Trophoblast cell (in vitro differentiated cells and primary cell): ENCODE data around the gene SEC16A.
A peak's percentile ranks its signal among the peaks of the same experiment; 100 is the strongest.

Experiments
- DNase-seq, 2 donors: peaks; one replicate each; pipeline ENCODE4 v3.0.0-alpha.2; 2016
- H2AFZ ChIP-seq: 2 replicates; pipeline ENCODE4 v1.6.1; 2013; ENCODE audit warnings: low read length, moderate library complexity, mild to moderate bottlenecking; ENCODE audit not compliant: insufficient read depth, poor library complexity
- H2AK5ac ChIP-seq: 2 replicates; pipeline ENCODE4 v1.6.1; 2013; ENCODE audit warnings: mild to moderate bottlenecking, low read length
- H2BK120ac ChIP-seq: 2 replicates; pipeline ENCODE4 v1.6.1; 2013; ENCODE audit warnings: low read length, mild to moderate bottlenecking, moderate library complexity; ENCODE audit not compliant: insufficient read depth, poor library complexity
- H2BK12ac ChIP-seq: 2 replicates; pipeline ENCODE4 v1.6.1; 2013; ENCODE audit warnings: mild to moderate bottlenecking, low read length, moderate library complexity
- H2BK5ac ChIP-seq: 2 replicates; pipeline ENCODE4 v1.6.1; 2013; ENCODE audit warnings: low read length, low read depth, moderate library complexity, mild to moderate bottlenecking; ENCODE audit not compliant: poor library complexity
- H3K14ac ChIP-seq: 2 replicates; pipeline ENCODE4 v1.6.1; 2013; ENCODE audit warnings: mild to moderate bottlenecking, low read length
- H3K18ac ChIP-seq: 2 replicates; pipeline ENCODE4 v1.6.1; 2013; ENCODE audit warnings: mild to moderate bottlenecking, low read length
- H3K23ac ChIP-seq: 2 replicates; pipeline ENCODE4 v1.6.1; 2013; ENCODE audit warnings: low read length
- H3K27ac ChIP-seq: 2 replicates; pipeline ENCODE4 v1.5.1; 2013; ENCODE audit warnings: low read depth, mild to moderate bottlenecking, inconsistent platforms, low read length, moderate library complexity
- H3K27me3 ChIP-seq: 2 replicates; pipeline ENCODE4 v1.6.1; 2013; ENCODE audit warnings: inconsistent platforms, mild to moderate bottlenecking, low read length, moderate library complexity; ENCODE audit not compliant: insufficient read depth
- H3K36me3 ChIP-seq, 2 experiments: 1 replicate in 1 of 2; 2 replicates in 1 of 2; pipeline ENCODE4 v1.6.1; 2013; ENCODE audit warnings: low read length in 2 of 2, mild to moderate bottlenecking in 2 of 2, moderate library complexity in 1 of 2; ENCODE audit not compliant: insufficient read depth in 2 of 2, control insufficient read depth in 1 of 2
- H3K4ac ChIP-seq: 2 replicates; pipeline ENCODE4 v1.6.1; 2013; ENCODE audit warnings: low read depth, mild to moderate bottlenecking, low read length, moderate library complexity
- H3K4me1 ChIP-seq, 2 experiments: 1 replicate in 1 of 2; 2 replicates in 1 of 2; pipeline ENCODE4 v1.6.1; 2013; ENCODE audit warnings: low read length in 2 of 2, mild to moderate bottlenecking in 2 of 2, moderate library complexity in 1 of 2; ENCODE audit not compliant: insufficient read depth in 2 of 2, control insufficient read depth in 1 of 2
- H3K4me2 ChIP-seq: 2 replicates; pipeline ENCODE4 v1.6.1; 2013; ENCODE audit warnings: inconsistent platforms, mild to moderate bottlenecking, low read length, moderate library complexity
- H3K4me3 ChIP-seq: 2 replicates; pipeline ENCODE4 v1.5.1; 2013; ENCODE audit warnings: mild to moderate bottlenecking, low read depth, low read length, inconsistent platforms
- H3K79me1 ChIP-seq: one replicate; pipeline ENCODE4 v1.6.1; 2013; ENCODE audit warnings: low read length
- H3K79me2 ChIP-seq: 2 replicates; pipeline ENCODE4 v1.6.1; 2013; ENCODE audit warnings: low read length, mild to moderate bottlenecking; ENCODE audit not compliant: control insufficient read depth, insufficient read depth, poor library complexity
- H3K9ac ChIP-seq: 2 replicates; pipeline ENCODE4 v1.6.1; 2013; ENCODE audit warnings: mild to moderate bottlenecking, low read length
- H3K9me3 ChIP-seq: 2 replicates; pipeline ENCODE4 v1.6.1; 2013; ENCODE audit warnings: low read depth, mild to moderate bottlenecking, control low read depth, inconsistent platforms, low read length; ENCODE audit not compliant: insufficient read depth
- H4K12ac ChIP-seq: 2 replicates; pipeline ENCODE4 v1.6.1; 2013; ENCODE audit warnings: low read depth, mild to moderate bottlenecking, low read length, moderate library complexity
- H4K8ac ChIP-seq: 2 replicates; pipeline ENCODE4 v1.6.1; 2013; ENCODE audit warnings: low read depth, mild to moderate bottlenecking, low read length, moderate library complexity
- H4K91ac ChIP-seq: one replicate; pipeline ENCODE4 v1.6.1; 2013; ENCODE audit warnings: low read depth, mild to moderate bottlenecking, low read length, moderate library complexity
- WGBS: extraction: QIAGEN DNeasy Blood & Tissue Kit; methylation state at CpG from one replicate; pipeline ENCODE4 v1.1.7; 2013; ENCODE audit warnings: missing lambda C conversion rate; ENCODE audit not compliant: insufficient read length, insufficient coverage; ENCODE audit errors: extremely low coverage; 5-methylcytosine and 5-hydroxymethylcytosine counted together

Gene SEC16A

GRCh38 chr9:136489731-136490130 is 6.9 kb upstream of the SEC16A start:
- Histone ChIP-seq H4K12ac (no peak overlapping the region), H3K9ac (no peak overlapping the region), H4K91ac (no peak overlapping the region), H3K14ac (no peak overlapping the region), H2BK12ac (no peak overlapping the region), H3K18ac (no peak overlapping the region), H2AK5ac (no peak overlapping the region), H3K4me2 (no peak overlapping the region), H3K79me2 (no peaks in the 10 kb centered on the region), H3K27ac (no peak overlapping the region), H3K9me3 (no peaks in the 10 kb centered on the region), H2AFZ (no peak overlapping the region), H3K4ac (no peak overlapping the region), H3K4me1 (no peaks in the 10 kb centered on the region), H2BK120ac (no peak overlapping the region), H3K4me3 (no peak overlapping the region), H3K23ac (no peak overlapping the region), H2BK5ac (no peak overlapping the region), H3K79me1 (no peaks in the 10 kb centered on the region), H4K8ac (no peak overlapping the region), H3K36me3 (peaks cover 0 to under 1% of the 10 kb centered on the region in 2 experiments), H3K27me3 (no peaks in the 10 kb centered on the region)
- DNase-seq: no peak
- no CpG with 5 or more reads among the region's 17 CpGs for WGBS

- Histone ChIP-seq H3K36me3 (no peaks in the 10 kb centered on the region), H3K27ac (no peak overlapping the region), H3K79me2 (peaks cover under 1% of the 10 kb centered on the region), H3K79me1 (peaks cover 5% of the 10 kb centered on the region), H3K23ac (no peak overlapping the region), H3K9ac (no peak overlapping the region), H2BK5ac (no peak overlapping the region), H3K14ac (no peak overlapping the region), H2AK5ac (no peak overlapping the region), H3K4ac (no peak overlapping the region), H3K27me3 (no peaks in the 10 kb centered on the region), H3K18ac (no peak overlapping the region), H2BK120ac (no peak overlapping the region), H4K12ac (no peak overlapping the region), H3K9me3 (no peaks in the 10 kb centered on the region), H2AFZ (no peak overlapping the region), H2BK12ac (no peak overlapping the region), H3K4me2 (no peak overlapping the region), H4K8ac (no peak overlapping the region), H3K4me1 (peaks cover 4 to 7% of the 10 kb centered on the region in 2 experiments), H4K91ac (no peak overlapping the region), H3K4me3 (no peak overlapping the region)
- no CpG with 5 or more reads among the region's 22 CpGs for WGBS
- DNase-seq: peak; percentile 57 to 83
These were observed 5.7 kb upstream of the SEC16A start for GRCh38 chr9:136488247-136489214.

- no peak overlapping the region for H2AK5ac ChIP-seq
- H3K9me3 ChIP-seq: no peaks in the 10 kb centered on the region
- no peak overlapping the region for H2BK12ac ChIP-seq
- peaks cover 4 to 7% of the 10 kb centered on the region in 2 experiments for H3K4me1 ChIP-seq
- H2BK120ac ChIP-seq: no peak overlapping the region
- no peak overlapping the region for H2BK5ac ChIP-seq
- no peak overlapping the region for H3K4ac ChIP-seq
- H3K27ac ChIP-seq: no peak overlapping the region
- H3K36me3 ChIP-seq: no peaks in the 10 kb centered on the region
- WGBS: no CpG with 5 or more reads among the region's 7 CpGs
- DNase-seq: no peak
- H3K27me3 ChIP-seq: no peaks in the 10 kb centered on the region
- H3K9ac ChIP-seq: no peak overlapping the region
- H3K4me3 ChIP-seq: no peak overlapping the region
- no peak overlapping the region for H2AFZ ChIP-seq
- no peak overlapping the region for H3K18ac ChIP-seq
- peaks cover 4% of the 10 kb centered on the region for H3K79me2 ChIP-seq
- no peak overlapping the region for H4K12ac ChIP-seq
- H3K4me2 ChIP-seq: no peak overlapping the region
- no peak overlapping the region for H3K14ac ChIP-seq
- no peak overlapping the region for H4K91ac ChIP-seq
- H4K8ac ChIP-seq: no peak overlapping the region
- no peak overlapping the region for H3K23ac ChIP-seq
- peaks cover 9% of the 10 kb centered on the region for H3K79me1 ChIP-seq
These were observed 4.8 kb upstream of the SEC16A start for GRCh38 chr9:136487672-136488071.

- Histone ChIP-seq H2BK120ac (no peak overlapping the region), H3K23ac (no peak overlapping the region), H3K27me3 (no peaks in the 10 kb centered on the region), H3K9me3 (no peaks in the 10 kb centered on the region), H4K91ac (no peak overlapping the region), H2BK12ac (no peak overlapping the region), H2AFZ (no peak overlapping the region), H4K8ac (no peak overlapping the region), H3K4me2 (no peak overlapping the region), H3K4me3 (no peak overlapping the region), H2BK5ac (no peak overlapping the region), H3K79me1 (peaks cover 12% of the 10 kb centered on the region), H3K79me2 (peaks cover 10% of the 10 kb centered on the region), H3K4ac (no peak overlapping the region), H4K12ac (no peak overlapping the region), H3K9ac (no peak overlapping the region), H3K14ac (no peak overlapping the region), H2AK5ac (no peak overlapping the region), H3K36me3 (no peaks in the 10 kb centered on the region), H3K18ac (no peak overlapping the region), H3K4me1 (peaks cover 4 to 8% of the 10 kb centered on the region in 2 experiments), H3K27ac (no peak overlapping the region)
- WGBS: no CpG with 5 or more reads among the region's 18 CpGs
- no peak for DNase-seq
These were observed 4.2 kb upstream of the SEC16A start for GRCh38 chr9:136486823-136487620.
